HG03378 (cell line): ENCODE measurements around the gene TTC21A.

Experiments used
- ATAC-seq: cut with Tn5 transposase; IDR thresholded peaks from one replicate; pipeline ENCODE4 v1.9.1; 2021; ENCODE audit warnings: mild to moderate bottlenecking, moderate library complexity; ENCODE audit not compliant: unreplicated experiment

Gene TTC21A

DNA sequence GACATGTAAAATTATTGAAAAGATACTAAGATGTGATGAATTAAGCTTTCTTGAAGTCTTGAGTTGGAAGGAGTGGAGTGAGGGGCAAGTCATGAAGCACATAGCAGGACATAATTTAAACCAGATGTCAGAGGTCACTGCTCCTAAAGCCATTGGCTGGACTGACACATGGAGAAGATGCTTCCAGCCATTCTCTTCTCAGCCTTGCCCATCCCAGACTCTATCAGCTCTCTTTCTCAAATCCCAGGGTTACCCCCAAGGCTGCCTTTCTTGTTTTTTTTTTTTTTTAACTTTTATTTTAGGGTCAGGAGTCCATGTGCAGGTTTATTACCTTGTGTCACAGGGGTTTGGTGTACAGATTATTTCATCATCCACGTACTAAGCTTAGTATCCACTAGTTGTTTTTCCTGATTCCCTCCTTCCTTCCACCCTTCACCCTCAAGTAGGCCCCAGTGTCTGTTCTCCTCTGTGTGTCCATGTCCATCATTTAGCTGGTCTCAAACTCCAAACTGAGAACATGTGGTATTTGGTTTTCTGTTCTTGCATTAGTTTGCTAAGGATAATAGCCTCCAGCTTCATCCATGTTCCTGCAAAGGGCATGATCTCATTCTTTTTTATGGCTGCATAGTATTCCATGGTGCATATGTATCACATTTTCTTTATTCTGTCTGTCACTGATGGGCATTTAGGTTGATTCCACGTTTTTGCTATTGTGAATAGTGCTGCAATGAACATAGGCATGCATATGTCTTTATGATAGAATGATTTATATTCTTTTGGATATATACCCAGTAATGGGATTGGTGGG lies 66.0 kb downstream of the TTC21A start:
- no peak for ATAC-seq

DNA sequence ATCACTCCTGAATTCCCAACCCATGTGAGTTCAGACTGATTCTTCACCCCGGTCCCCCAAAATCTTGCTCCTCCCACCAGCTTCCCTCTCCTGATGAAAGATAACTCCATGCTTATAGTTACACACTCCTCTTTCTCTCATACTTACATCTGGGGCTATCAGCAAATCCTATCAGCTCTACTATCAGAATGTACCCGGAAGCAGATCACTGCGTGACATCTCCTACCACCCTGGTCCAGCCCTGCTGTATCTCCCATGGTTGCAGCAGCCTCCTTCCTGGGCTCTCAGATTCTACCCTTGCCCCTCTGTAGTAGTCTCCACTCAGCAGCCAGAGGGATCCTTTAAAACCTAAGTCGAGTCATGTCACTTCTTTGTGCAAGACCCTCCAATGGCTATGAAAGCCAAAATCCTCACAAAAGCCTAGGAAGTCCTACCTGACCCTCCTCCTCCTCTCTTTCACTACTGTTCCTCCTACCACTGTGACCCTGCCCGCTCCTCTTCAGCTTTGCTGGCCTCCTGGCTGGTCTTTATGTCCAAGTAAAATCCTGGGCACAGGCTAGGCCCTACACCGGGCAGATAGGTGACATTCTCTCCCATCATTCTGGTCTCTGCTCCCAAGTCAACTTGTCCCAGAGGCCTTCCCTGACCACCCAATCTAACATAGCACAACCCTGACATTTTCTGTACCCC lies 68.7 kb downstream of the TTC21A start:
- no peak for ATAC-seq

DNA sequence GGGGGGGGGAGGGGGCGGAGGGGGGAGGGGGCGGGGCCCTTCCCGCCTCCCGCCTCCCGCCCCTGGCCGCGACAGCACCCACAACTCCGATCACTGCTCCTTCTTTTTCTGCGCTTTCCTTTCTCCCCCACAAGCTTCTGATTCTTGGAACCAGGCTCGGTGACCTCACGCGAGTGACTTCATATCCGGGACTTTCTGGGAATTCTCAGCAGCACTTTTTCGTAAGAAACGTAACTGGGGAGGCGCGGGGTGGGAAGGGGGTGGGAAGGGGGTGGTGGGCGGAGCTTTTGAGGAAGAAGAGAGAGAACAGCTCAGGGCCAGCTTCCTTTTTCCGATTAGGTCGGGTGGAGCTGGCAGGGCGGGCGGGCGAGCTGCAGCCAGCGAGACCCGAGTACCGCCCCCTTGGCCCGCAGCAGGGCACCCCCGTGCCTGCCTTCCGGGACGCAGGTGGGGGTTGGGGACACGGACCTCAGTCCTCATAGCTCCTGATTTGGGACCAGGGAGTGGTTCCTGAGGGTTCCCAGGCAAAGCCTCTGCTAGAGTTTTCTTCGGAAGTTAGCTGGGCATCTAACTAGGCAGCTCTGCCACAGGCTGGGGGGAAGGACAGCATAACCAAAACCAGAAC lies 70.3 kb downstream of the TTC21A start:
- ATAC-seq, result no peak

DNA sequence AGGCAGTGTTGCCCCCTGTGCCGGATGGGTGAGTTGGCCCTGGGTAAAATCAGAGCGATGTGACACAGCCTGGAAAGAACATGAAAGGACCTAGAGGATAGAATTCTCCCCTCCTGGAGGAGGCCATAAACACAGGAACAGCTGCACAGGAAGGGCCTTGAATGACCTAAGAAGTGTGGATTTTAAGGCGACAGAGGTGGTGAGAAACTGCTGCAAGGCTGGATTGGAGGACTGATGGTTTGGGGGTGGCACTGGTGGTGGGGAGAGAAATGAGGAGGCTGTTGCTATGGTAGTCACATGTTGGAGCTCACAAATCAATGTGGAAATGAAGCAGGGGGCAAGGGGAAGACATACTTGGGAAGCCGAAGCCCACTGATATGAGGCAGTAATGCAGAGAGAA lies 71.1 kb downstream of the TTC21A start:
- no peak for ATAC-seq

DNA sequence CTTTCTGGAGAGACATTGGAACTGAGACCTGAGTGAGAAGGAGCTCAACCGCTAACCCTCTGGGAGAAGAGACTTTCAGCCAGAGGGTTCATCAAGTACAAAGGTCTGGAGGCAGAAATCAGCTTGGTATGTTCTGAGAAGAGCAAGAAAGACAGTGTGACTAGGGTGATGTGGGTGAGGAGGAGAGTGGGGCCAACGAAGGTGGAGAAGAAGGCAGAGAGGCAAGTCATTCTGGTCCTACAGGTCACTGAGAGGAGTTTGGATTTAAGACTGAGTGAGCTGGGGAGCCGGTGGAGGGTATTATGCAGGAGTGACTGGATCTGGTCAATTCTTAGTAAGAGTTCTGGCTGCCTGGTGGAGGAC lies 72.7 kb downstream of the TTC21A start:
- no peak for ATAC-seq

DNA sequence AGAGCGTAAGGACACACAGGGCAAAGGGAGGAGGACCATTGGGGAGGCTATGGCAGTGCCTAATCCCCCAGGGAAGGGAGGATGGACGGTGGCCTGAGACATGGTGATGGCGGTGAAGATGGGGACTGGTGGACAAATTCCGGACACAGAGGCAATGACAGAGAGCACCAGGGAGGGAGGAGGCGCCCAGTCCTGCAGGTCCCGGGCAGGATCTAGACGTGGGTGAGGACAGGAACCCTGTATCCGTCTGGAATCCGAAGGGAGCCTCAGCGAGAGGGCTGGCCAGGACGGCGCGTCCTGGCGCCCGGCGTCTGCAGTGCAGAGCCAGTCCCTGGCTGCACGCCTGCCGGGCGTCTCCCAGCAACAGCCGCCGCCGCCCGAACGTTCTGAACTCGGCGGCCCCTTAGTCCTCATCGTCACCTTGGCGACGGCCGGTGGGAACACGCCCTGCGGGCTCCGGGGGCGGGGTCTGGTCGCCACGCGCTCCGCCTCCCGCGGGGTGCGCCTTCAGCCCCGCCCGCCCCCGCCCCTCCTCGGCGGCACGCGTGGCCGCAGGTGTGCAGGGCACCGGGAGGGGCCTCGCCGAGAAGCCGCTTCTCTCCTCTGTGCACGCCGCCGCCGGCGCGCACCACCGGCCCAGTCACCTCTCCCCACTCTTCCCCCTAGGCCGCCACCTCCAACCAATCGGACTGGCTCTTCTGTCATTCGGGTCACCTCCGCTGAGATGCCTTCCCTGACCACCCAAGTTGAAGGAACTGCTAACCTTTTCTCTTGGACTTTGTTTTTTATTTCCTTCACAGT lies 73.3 kb downstream of the TTC21A start:
- ATAC-seq, result peak; percentile 85

DNA sequence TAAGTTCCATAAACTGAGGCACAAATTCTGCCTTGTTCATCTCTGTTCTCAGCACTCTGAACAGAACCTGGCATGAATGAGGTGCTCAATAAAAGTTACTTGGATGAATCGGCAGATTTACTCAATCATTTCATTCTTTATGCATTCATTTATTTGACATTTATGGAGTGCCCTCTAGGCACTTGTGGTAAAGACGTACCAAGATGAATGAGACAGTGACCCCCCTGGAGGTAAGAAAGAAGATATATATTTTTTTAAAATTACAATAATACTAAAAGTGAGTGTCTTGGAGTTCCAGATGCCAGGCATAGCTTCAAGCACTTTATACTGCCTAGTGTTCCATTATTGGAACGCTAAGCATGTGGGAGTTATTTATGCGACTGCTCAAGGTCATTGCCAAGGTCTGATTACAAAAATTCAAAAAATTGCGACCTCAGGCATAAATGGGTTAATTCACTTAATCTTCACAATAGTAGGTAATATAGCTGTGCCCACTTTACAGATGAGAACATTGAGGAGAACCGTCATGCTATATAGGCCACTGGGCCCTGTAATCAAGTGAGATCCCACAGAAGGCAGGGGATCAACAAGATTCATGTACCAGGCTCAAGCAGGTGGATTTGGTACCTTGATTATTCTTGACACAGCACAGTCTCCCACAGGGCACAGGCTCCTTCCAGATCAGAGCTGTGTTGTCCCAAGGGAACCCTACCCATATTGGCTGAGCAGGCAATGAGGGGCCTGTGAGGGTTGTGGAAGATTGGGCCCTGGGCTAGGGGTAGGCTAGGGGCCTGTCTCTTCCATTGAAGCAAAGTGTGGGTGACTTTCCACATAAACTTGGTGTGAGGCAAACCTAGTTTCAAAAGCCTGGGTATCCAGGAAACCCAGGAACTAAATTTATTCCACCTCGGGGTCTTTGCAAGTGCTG lies 74.2 kb downstream of the TTC21A start:
- ATAC-seq, result no peak

DNA sequence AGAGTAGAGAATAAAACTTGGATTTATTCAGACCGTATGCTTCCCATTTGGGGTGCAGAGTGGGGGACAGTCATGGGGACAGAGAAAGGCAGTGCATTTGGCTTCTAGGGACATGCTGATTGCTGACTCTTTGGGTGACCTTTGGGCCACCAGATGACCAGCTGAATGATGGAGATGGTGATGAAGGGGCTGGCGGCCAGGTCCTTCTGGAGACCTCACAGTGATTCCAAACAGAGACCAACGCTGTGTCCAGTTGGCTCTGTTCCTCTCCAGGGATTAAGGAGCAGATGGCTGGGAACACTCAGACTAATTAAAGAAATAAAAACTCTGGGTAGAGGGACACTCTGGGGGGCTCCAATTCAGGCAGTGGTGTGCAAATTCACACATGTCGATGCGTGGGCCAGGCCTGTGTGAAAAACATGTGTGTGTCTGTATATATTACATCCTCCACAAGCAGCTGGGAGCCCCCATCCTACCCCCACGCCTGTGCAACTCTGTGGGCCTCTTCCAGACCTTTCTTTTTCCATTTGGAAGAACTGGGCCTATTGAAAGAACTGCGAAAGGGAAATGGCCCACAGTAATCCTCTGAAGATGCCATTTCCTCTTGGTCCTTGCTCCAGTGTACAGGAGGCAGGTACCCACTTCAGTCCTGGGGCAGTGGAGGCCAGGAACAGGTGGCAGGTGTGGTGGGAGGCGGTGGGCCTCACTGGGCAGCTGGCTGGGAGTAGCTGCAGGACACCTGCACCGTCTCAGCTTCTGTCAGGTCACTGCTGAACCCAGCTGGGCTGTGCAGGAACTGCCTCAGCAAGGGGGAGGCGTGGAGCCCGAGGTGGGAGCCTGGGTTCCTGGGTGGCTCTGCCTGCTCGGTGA lies 76.0 kb downstream of the TTC21A start:
- ATAC-seq, result no peak

DNA sequence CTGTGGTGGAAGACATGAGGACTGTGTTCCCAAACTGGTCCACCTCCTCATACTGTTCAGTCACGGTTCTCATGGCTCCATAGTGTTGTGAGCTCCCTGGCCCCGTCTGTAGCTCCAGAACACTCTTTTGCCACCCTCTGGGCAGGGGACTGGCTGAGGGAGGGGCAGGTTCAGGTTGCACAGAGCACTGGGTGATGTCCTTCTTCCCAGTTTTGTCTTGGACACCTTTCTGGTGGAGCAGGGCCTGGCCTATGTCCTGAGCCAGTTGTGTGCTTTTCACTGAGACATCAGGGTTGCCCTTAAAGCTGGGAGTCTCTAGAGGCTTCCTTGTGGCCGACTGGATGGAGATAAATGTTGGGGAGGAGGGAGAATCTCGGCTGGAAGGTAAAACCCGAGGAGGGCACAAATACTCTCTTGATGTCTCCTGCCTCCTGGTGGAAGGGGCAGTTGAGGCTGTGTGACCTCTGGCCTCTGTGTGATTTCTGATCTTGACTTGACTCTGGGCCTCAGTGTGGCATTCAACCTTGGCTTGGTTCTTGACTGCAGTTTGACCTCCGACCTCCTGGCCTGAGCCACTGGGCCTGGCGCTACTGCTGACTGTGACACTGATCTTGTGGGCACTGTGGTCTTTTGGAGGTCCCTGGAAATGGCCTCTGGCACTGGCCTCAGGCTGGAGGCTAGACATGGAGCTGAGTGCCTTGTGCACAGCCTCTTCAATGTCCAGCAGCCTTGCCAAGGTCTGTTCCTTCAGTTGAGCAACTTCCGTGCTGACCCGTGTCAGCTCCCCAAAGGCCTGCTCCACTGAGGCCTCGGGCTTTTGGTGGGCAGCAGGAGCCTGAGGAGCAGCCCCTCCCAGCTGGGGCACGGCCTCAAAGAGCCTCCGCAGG lies 76.8 kb downstream of the TTC21A start:
- no peak for ATAC-seq

DNA sequence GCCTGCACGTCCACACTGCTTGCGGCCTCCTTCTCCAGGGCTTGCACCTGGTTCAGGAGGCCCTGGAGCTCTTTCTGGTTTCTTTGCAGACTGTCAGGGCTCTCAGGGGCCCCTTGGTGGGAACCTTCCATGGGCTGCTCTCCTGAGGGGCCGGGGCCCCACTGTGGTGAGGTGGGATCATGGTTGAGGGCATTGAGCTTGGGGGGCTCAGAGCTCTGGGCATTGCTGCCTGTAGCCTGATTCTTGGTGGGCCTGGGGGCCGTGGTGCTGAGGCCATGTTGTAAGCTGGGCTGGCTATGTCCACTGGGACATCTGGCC lies 77.4 kb downstream of the TTC21A start:
- no peak for ATAC-seq

DNA sequence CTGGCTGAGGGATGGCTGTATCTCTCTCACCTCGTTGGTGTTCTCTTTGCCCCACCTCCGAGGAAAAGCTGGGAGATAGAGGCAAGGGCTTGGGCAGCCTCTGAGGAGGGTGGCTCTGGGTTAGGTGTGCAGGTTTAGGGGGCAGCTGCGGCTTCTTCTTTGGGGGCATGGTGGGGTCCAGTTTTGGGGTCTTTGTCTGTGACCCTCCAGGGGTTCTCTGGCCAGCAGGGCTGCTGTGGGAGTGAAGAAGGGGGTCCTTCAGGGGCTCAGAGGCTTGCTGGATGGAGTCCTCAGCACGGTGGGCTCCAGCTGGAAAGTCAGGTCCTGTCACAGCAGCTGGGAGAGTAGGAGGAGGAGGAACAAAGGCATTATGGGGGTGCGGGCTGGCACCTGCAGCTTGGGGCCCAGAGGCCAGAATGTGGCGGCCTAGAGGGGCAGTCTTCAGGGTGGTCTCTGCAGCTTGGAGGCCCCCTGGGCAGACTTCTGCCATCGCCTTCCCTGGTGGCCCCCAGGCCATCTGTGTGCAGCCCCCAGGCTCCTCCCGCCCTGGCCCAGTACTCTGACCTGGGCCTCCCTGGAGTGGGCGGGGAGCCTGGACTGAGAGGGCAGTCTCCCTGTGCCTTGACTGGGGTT lies 78.0 kb downstream of the TTC21A start:
- ATAC-seq, result no peak

DNA sequence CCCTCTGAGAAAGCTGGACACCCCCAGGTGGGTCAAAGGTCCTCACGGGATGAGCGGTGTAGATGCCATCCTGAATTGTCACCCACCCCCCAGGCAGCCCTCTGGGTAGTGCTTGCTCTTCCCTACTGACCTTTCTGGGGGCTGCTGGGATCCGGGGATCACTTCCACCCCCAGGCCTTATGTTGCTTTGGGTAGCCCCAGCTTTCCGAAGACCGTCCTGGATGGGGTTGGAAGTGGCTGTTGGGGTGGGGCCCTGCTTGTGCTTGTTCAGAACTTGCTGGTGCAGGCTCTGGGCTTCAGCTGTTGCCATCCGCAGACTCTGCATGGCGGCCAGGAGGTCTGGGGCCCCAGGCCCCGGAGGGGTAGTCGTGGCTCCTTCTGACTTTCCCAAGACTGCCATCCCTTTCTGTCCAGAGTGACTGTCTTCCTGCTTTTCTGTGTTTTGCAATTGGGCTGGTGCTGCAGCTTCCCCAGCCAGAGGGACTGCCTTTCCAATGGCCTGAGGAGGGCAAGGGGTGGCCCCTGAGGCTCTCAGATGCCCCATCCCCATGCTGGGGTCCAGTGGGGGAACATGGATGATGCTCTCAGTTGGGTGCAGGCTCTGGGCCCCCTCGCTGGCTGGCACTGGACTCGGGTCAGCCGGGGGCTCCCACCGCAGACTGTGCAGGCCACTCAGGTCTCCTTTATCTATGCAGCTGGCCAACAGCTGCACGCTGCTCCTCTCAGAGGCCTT lies 78.6 kb downstream of the TTC21A start:
- ATAC-seq, result no peak

DNA sequence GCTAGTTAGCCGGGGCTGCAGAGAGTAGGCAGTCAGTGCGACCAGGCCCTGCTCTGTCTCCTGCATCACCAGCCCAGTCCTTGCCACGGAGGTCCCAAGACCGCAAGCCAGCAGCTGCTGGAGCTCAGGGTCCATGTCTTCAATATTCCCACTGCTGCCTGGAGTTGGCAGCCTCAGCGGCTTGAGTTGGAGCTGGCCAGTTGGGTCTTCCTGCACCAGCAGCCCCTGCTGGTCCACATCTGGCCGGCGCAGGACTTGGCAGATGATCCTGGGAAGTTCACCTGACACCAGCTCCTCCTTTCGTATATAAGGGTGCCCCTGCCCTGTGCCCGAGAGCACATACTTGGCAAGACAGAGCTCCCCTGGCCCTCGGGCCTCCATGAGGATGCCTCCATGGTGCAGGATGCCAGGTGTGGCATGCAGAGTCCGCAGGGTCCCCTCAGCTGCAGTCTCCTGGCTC lies 79.2 kb downstream of the TTC21A start:
- no peak for ATAC-seq

DNA sequence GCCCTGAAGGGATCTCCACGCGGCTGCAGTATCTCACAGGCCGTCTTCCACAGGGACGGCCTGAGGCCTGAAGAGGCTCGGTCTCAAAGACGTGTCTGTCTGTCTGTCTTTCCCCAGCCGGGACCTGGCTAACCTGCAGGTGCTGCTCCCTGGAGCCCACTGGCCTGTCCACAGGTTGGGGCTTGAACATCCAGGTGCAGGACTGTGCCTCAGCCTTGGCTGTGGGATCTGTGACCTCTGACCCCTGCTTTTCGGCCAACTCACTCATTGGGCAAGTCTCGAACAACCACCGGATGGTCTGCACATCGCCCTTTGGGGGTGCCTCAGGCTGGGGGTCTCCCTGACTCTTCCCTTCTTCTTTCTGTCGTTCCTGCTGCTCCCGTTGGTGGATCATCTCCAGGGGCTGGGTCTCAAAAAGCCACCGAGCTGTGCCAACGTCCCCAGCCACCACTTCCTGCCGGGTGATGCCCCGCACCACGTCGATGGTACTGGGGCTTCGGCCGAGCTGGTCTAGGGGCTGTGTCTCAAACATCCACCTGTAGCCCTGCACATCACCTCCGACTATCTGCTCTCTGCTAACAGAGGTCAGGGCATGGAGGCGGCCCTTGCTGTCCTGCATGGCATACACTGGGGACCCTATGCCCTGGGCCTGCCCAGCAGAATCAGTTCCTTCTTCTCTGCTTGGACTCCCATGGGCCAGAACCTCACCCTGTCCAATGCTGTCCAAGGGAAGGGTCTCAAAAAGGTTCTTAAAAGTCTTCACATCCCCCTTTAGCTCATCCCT lies 80.1 kb downstream of the TTC21A start:
- ATAC-seq, result no peak
